Thymus (tissue), 11 donors: ENCODE measurements around the gene CDH23. TPM values are rescaled to one million over a fixed set of nuclear protein-coding genes. Genes with fewer than 3 reads are reported as not detected.
A peak's percentile ranks its signal among the peaks of the same experiment; 100 is the strongest.

ENCODE experiments used
- DNase-seq, 9 donors: peaks; one replicate each; pipeline ENCODE4 v3.0.0-alpha.2; 2013; ENCODE audit warnings: low spot score in 9 of 9, low read depth in 6 of 9, missing footprints in 1 of 9
- H3K27ac ChIP-seq, 2 donors: one replicate each; pipeline ENCODE4 v1.5.1; 2013; ENCODE audit warnings: control low read depth in 1 of 2, low read depth in 1 of 2, low read length in 1 of 2, mild to moderate bottlenecking in 1 of 2, moderate library complexity in 1 of 2
- H3K27me3 ChIP-seq, 2 donors: one replicate each; pipeline ENCODE4 v1.5.1; 2013; ENCODE audit warnings: low read length in 1 of 2; ENCODE audit not compliant: control insufficient read depth in 2 of 2, insufficient read depth in 1 of 2
- H3K36me3 ChIP-seq, 2 donors: one replicate each; pipeline ENCODE4 v1.5.1; 2013; ENCODE audit warnings: low read length in 1 of 2, mild to moderate bottlenecking in 1 of 2, moderate library complexity in 1 of 2; ENCODE audit not compliant: control insufficient read depth in 2 of 2, insufficient read depth in 2 of 2
- H3K4me1 ChIP-seq, 2 donors: one replicate each; pipeline ENCODE4 v1.5.1; 2013; ENCODE audit warnings: low read length in 2 of 2; ENCODE audit not compliant: control insufficient read depth in 2 of 2, insufficient read depth in 2 of 2
- H3K4me3 ChIP-seq, 2 donors: one replicate each; pipeline ENCODE4 v1.5.1; 2013; ENCODE audit warnings: low read length in 2 of 2, control low read depth in 1 of 2, mild to moderate bottlenecking in 1 of 2
- H3K9me3 ChIP-seq, 2 donors: one replicate each; pipeline ENCODE4 v1.5.1; 2013; ENCODE audit warnings: low read length in 1 of 2, mild to moderate bottlenecking in 1 of 2; ENCODE audit not compliant: control insufficient read depth in 2 of 2, insufficient read depth in 1 of 2
- WGBS: extraction: QIAGEN DNeasy Blood & Tissue Kit; methylation state at CpG from one replicate; pipeline ENCODE4 v1.1.7; 2013; 5-methylcytosine and 5-hydroxymethylcytosine counted together
- polyA plus RNA-seq: library from polyadenylated mRNA; stranded (reverse); fragments of 200-250 nt; gene quantifications from one replicate; pipeline ENCODE4 v1.2.3, GENCODE V29; 2013
- total RNA-seq: library from RNA; stranded (reverse); fragments of 120-200 nt; gene quantifications from one replicate; pipeline ENCODE4 v1.2.4, GENCODE V29; 2013
- donor health status: healthy.

The CDH23 gene
- total and polyA plus RNA-seq, 2 donors, result 9.1 TPM

GRCh38 chr10:71589617-71590551 lies 193.2 kb downstream of the CDH23 start:
- DNase-seq, result no peak
- no peak overlapping the region for H3K27ac ChIP-seq
- H3K9me3 ChIP-seq, result no peaks in the 10 kb centered on the region
- no peaks in the 10 kb centered on the region for H3K36me3 ChIP-seq
- peaks cover 0 to 8% of the 10 kb centered on the region in 2 donors for H3K27me3 ChIP-seq
- no peak overlapping the region for H3K4me3 ChIP-seq
- 90% methylated on average over 14 of the region's 14 CpGs for WGBS
- H3K4me1 ChIP-seq, result no peaks in the 10 kb centered on the region

- Histone ChIP-seq H3K9me3 (no peaks in the 10 kb centered on the region), H3K36me3 (no peaks in the 10 kb centered on the region), H3K27me3 (peaks cover 0 to 8% of the 10 kb centered on the region in 2 donors), H3K4me3 (no peak overlapping the region), H3K4me1 (no peaks in the 10 kb centered on the region), H3K27ac (no peak overlapping the region)
- DNase-seq, result no peak
- WGBS, result 89% methylated on average over 10 of the region's 10 CpGs
Observed at GRCh38 chr10:71590781-71591350, 194.1 kb downstream of the CDH23 start.

- H3K9me3 ChIP-seq, result no peaks in the 10 kb centered on the region
- 98% methylated on average over 8 of the region's 8 CpGs for WGBS
- DNase-seq, result no peak
- no peak overlapping the region for H3K4me3 ChIP-seq
- peaks cover 0 to 2% of the 10 kb centered on the region in 2 donors for H3K27me3 ChIP-seq
- H3K36me3 ChIP-seq, result no peaks in the 10 kb centered on the region
- no peak overlapping the region for H3K27ac ChIP-seq
- peaks cover 0 to 6% of the 10 kb centered on the region in 2 donors for H3K4me1 ChIP-seq
Observed at GRCh38 chr10:71594934-71595571, 198.3 kb downstream of the CDH23 start.

- Histone ChIP-seq H3K36me3 (no peaks in the 10 kb centered on the region), H3K9me3 (no peaks in the 10 kb centered on the region), H3K27me3 (peaks cover 0 to 2% of the 10 kb centered on the region in 2 donors), H3K4me3 (no peak overlapping the region), H3K4me1 (peaks cover 0 to 6% of the 10 kb centered on the region in 2 donors), H3K27ac (no peak overlapping the region)
- DNase-seq, result no peak
- 97% methylated on average over 7 of the region's 7 CpGs for WGBS
Observed at GRCh38 chr10:71595649-71596048, 198.9 kb downstream of the CDH23 start.

- Histone ChIP-seq H3K9me3 (no peaks in the 10 kb centered on the region), H3K27ac (no peak overlapping the region), H3K4me3 (no peak overlapping the region), H3K36me3 (no peaks in the 10 kb centered on the region), H3K4me1 (peaks cover 0 to 6% of the 10 kb centered on the region in 2 donors), H3K27me3 (no peaks in the 10 kb centered on the region)
- no peak for DNase-seq
- WGBS, result 99% methylated on average over 3 of the region's 3 CpGs
Observed at GRCh38 chr10:71596127-71596526, 199.4 kb downstream of the CDH23 start.

GRCh38 chr10:71596759-71597158 lies 200.0 kb downstream of the CDH23 start:
- no peak overlapping the region for H3K27ac ChIP-seq
- no peaks in the 10 kb centered on the region for H3K27me3 ChIP-seq
- over 99% methylated on average over 8 of the region's 8 CpGs for WGBS
- no peaks in the 10 kb centered on the region for H3K9me3 ChIP-seq
- H3K36me3 ChIP-seq, result no peaks in the 10 kb centered on the region
- H3K4me1 ChIP-seq, result peaks cover 0 to 6% of the 10 kb centered on the region in 2 donors
- H3K4me3 ChIP-seq, result no peak overlapping the region
- DNase-seq, result no peak

GRCh38 chr10:71597821-71598498 lies 201.2 kb downstream of the CDH23 start:
- Histone ChIP-seq H3K27ac (peak overlapping the region; percentile 26 to 68), H3K9me3 (no peaks in the 10 kb centered on the region), H3K4me3 (no peak overlapping the region), H3K4me1 (peaks cover 0 to 6% of the 10 kb centered on the region in 2 donors), H3K36me3 (no peaks in the 10 kb centered on the region), H3K27me3 (no peaks in the 10 kb centered on the region)
- WGBS, result 58% methylated on average over 12 of the region's 12 CpGs
- peak in 1 of 9 donors; percentile 7 for DNase-seq

- Histone ChIP-seq H3K27ac (peak overlapping the region; percentile 26 to 68), H3K9me3 (no peaks in the 10 kb centered on the region), H3K4me3 (no peak overlapping the region), H3K4me1 (peaks cover 0 to 6% of the 10 kb centered on the region in 2 donors), H3K36me3 (no peaks in the 10 kb centered on the region), H3K27me3 (no peaks in the 10 kb centered on the region)
- no peak for DNase-seq
- 89% methylated on average over 10 of the region's 10 CpGs for WGBS
Observed at GRCh38 chr10:71598621-71599055, 201.9 kb downstream of the CDH23 start.
